Type B pancreatic cell (in vitro differentiated cells): ENCODE measurements around the gene WDR1. TPM values are rescaled to one million over a fixed set of nuclear protein-coding genes. Genes with fewer than 3 reads are reported as not detected.
A peak's percentile ranks its signal among the peaks of the same experiment; 100 is the strongest.

ENCODE experiments used
- DNase-seq: peaks from one replicate; pipeline ENCODE4 v3.0.0; 2021; ENCODE audit warnings: mixed read lengths; ENCODE audit not compliant: unreplicated experiment; ENCODE audit errors: extremely low spot score
- H3K27ac Mint-ChIP-seq: 2 replicates; pipeline ENCODE4 v1.8.0; 2021; ENCODE audit warnings: mild to moderate bottlenecking, mixed read lengths
- H3K27me3 Mint-ChIP-seq: 2 replicates; pipeline ENCODE4 v1.8.0; 2021; ENCODE audit warnings: mixed read lengths
- H3K36me3 Mint-ChIP-seq: 2 replicates; pipeline ENCODE4 v1.8.0; 2021; ENCODE audit warnings: mixed read lengths
- H3K4me1 Mint-ChIP-seq: one replicate; pipeline ENCODE4 v1.8.0; 2021; ENCODE audit warnings: mixed read lengths; ENCODE audit not compliant: unreplicated experiment
- H3K4me3 Mint-ChIP-seq: 2 replicates; pipeline ENCODE4 v1.8.0; 2021; ENCODE audit warnings: mild to moderate bottlenecking, mixed read lengths
- H3K9me3 Mint-ChIP-seq: 2 replicates; pipeline ENCODE4 v1.8.0; 2021; ENCODE audit warnings: mixed read lengths
- CTCF ChIP-seq: fragments of 200-600 bp; sonication (generic); conservative IDR thresholded peaks from 2 replicates; pipeline ENCODE4 v1.5.0; 2021; ENCODE audit warnings: antibody characterized with exemption, mild to moderate bottlenecking
- total RNA-seq: library from RNA; stranded (reverse); gene quantifications from 2 replicates; pipeline ENCODE4 v1.2.1, GENCODE V29; 2021; ENCODE audit warnings: low replicate concordance

Gene WDR1
- total RNA-seq, 1 donor from 2014 or later: 227 TPM

GRCh38 chr4:10057023-10057395, 59.6 kb downstream of the WDR1 start:
- Mint-ChIP-seq H3K27ac (no peak overlapping the region), H3K27me3 (peaks cover 9% of the 10 kb centered on the region)
- peak; percentile 49 for DNase-seq

GRCh38 chr4:10056334-10057022, 60.1 kb downstream of the WDR1 start:
- peak; percentile 13 for DNase-seq
- Mint-ChIP-seq H3K27ac (no peak overlapping the region), H3K36me3 (peaks cover 3% of the 10 kb centered on the region), H3K27me3 (peaks cover 12% of the 10 kb centered on the region), H3K9me3 (peaks cover 5% of the 10 kb centered on the region), H3K4me3 (no peak overlapping the region), H3K4me1 (peaks cover 25% of the 10 kb centered on the region)
- TF ChIP-seq CTCF: no peak

More at GRCh38 chr4:10057023-10057395, 59.6 kb downstream of the WDR1 start:
- no peak for TF ChIP-seq CTCF
- peaks cover 23% of the 10 kb centered on the region for H3K4me1 Mint-ChIP-seq
- peaks cover 5% of the 10 kb centered on the region for H3K9me3 Mint-ChIP-seq
- no peak overlapping the region for H3K4me3 Mint-ChIP-seq
- H3K36me3 Mint-ChIP-seq: peaks cover 3% of the 10 kb centered on the region

- Mint-ChIP-seq H3K27ac (no peak overlapping the region), H3K36me3 (peaks cover 3% of the 10 kb centered on the region)
Measured at GRCh38 chr4:10055871-10056270, 60.7 kb downstream of the WDR1 start.

GRCh38 chr4:10054571-10055041, 62.0 kb downstream of the WDR1 start:
- H3K9me3 Mint-ChIP-seq: peaks cover 5% of the 10 kb centered on the region
- H3K27me3 Mint-ChIP-seq: peaks cover 20% of the 10 kb centered on the region
- H3K27ac Mint-ChIP-seq: no peak overlapping the region
- H3K4me3 Mint-ChIP-seq: no peak overlapping the region
- peaks cover 3% of the 10 kb centered on the region for H3K36me3 Mint-ChIP-seq
- peak; percentile 27 for DNase-seq
- peaks cover 37% of the 10 kb centered on the region for H3K4me1 Mint-ChIP-seq
- no peak for TF ChIP-seq CTCF

More at GRCh38 chr4:10055871-10056270, 60.7 kb downstream of the WDR1 start:
- no peak for DNase-seq
- Mint-ChIP-seq H3K4me3 (no peak overlapping the region), H3K9me3 (peaks cover 5% of the 10 kb centered on the region), H3K4me1 (peaks cover 28% of the 10 kb centered on the region), H3K27me3 (peaks cover 13% of the 10 kb centered on the region)
- no peak for TF ChIP-seq CTCF

- Mint-ChIP-seq H3K4me3 (no peak overlapping the region), H3K4me1 (peaks cover 43% of the 10 kb centered on the region), H3K9me3 (peaks cover 5% of the 10 kb centered on the region), H3K27me3 (peaks cover 24% of the 10 kb centered on the region), H3K36me3 (peaks cover 3% of the 10 kb centered on the region), H3K27ac (no peak overlapping the region)
- DNase-seq: peak; percentile 27
- TF ChIP-seq CTCF: no peak
Measured at GRCh38 chr4:10053635-10054453, 62.8 kb downstream of the WDR1 start.
